GM18861 (cell line): ENCODE data around the gene ZNF681.
"Not testable (repeated sequence)": the region's sequence is repeated elsewhere in the genome, so short reads cannot be mapped to it uniquely, and the experiment has no call there.

Experiments used
- ATAC-seq: cut with Tn5 transposase; IDR thresholded peaks from one replicate; pipeline ENCODE4 v1.9.1; 2021; ENCODE audit not compliant: unreplicated experiment

Gene ZNF681

GRCh38 chr19:23758187-23759074 lies at the start of gene ZNF681:
ZNF681 (minus strand) TSS chr19:23758891; CDS start chr19:23758749, 142 bp downstream.
- peak; percentile 81 for ATAC-seq

- no peak for ATAC-seq
Measured at GRCh38 chr19:23804676-23805075, 46.0 kb upstream of the ZNF681 start.

GRCh38 chr19:23802290-23802689 lies 43.6 kb upstream of the ZNF681 start:
- ATAC-seq, result no peak

GRCh38 chr19:23801803-23802202 lies 43.1 kb upstream of the ZNF681 start:
- no peak for ATAC-seq

GRCh38 chr19:23800868-23801267 lies 42.2 kb upstream of the ZNF681 start:
- no peak for ATAC-seq

- no peak for ATAC-seq
Measured at GRCh38 chr19:23800271-23800670, 41.6 kb upstream of the ZNF681 start.

- ATAC-seq, result no peak
Measured at GRCh38 chr19:23799321-23799720, 40.6 kb upstream of the ZNF681 start.

- no peak for ATAC-seq
Measured at GRCh38 chr19:23795462-23795861, 36.8 kb upstream of the ZNF681 start.

GRCh38 chr19:23792784-23793183 lies 34.1 kb upstream of the ZNF681 start:
- no peak for ATAC-seq

GRCh38 chr19:23790641-23791488 lies 32.2 kb upstream of the ZNF681 start:
- no peak for ATAC-seq

GRCh38 chr19:23789246-23789645 lies 30.6 kb upstream of the ZNF681 start:
- no peak for ATAC-seq

GRCh38 chr19:23788411-23788810 lies 29.7 kb upstream of the ZNF681 start:
- ATAC-seq, result no peak

GRCh38 chr19:23787106-23787505 lies 28.4 kb upstream of the ZNF681 start:
- ATAC-seq, result no peak

GRCh38 chr19:23785982-23786381 lies 27.3 kb upstream of the ZNF681 start:
- ATAC-seq, result no peak

- ATAC-seq, result no peak
Measured at GRCh38 chr19:23784274-23784673, 25.6 kb upstream of the ZNF681 start.

- ATAC-seq, result no peak
Measured at GRCh38 chr19:23783636-23784035, 24.9 kb upstream of the ZNF681 start.

GRCh38 chr19:23779645-23780044 lies 21.0 kb upstream of the ZNF681 start:
- no peak for ATAC-seq

- ATAC-seq, result no peak
Measured at GRCh38 chr19:23778566-23778965, 19.9 kb upstream of the ZNF681 start.

GRCh38 chr19:23778036-23778435 lies 19.3 kb upstream of the ZNF681 start:
- not testable (repeated sequence) for ATAC-seq

GRCh38 chr19:23777216-23777615 lies 18.5 kb upstream of the ZNF681 start:
- ATAC-seq, result no peak

- no peak for ATAC-seq
Measured at GRCh38 chr19:23776507-23777205, 18.0 kb upstream of the ZNF681 start.
